ENCODE data around the gene CEP70. TPM values are rescaled to one million over a fixed set of nuclear protein-coding genes. Genes with fewer than 3 reads are reported as not detected.

CEP70 gene, protein sequence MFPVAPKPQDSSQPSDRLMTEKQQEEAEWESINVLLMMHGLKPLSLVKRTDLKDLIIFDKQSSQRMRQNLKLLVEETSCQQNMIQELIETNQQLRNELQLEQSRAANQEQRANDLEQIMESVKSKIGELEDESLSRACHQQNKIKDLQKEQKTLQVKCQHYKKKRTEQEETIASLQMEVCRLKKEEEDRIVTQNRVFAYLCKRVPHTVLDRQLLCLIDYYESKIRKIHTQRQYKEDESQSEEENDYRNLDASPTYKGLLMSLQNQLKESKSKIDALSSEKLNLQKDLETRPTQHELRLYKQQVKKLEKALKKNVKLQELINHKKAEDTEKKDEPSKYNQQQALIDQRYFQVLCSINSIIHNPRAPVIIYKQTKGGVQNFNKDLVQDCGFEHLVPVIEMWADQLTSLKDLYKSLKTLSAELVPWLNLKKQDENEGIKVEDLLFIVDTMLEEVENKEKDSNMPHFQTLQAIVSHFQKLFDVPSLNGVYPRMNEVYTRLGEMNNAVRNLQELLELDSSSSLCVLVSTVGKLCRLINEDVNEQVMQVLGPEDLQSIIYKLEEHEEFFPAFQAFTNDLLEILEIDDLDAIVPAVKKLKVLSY
- total RNA-seq: 6.5 and 14.5 TPM in 2 replicates

DNA sequence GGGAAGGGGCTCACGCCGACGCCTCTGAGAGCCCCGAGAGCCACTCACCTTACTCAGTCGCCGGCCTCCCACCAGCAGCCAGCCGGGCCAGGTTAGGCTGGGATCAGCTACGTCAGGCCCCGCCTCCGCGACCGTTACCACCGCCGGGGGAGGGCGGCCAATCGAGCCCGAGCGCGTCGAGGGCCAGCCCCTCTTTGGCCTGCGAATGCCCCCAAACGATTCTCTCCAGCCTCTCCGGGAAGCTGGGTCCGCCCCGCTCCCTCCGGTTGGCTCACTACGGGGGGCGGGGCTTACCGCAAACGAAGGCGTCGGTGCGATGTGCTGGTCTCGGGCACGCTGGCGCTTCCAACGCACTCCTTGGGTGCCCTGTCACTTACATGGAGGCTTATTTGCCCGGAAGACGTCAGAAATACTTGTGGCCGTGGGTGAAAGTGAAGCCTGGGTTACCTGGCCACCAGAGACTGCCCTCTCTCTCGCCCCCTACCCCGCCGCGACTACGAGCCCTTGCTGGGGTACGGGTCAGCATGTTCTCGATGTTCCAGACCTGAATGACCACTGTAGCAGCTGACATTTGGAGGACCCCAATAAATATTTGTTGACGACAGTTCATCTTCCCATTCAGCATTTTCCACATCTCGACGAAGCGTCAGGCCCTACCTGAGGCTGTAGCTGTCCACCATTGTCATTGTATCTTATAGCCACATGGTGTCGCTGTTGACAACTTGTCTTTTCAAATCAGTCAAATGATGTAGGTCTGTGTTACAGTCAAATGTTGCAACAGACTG, at the start of gene CEP70:
Gene CEP70, minus strand, starts transcription at position 111 of the 785 bp plus-strand sequence. CDS start 21,333 bp downstream, outside the sequence.
- peak; percentile 81 for DNase-seq (ENCODE audit: low read depth)
- Histone ChIP-seq H3K36me3 (ENCODE audit: control insufficient read depth, insufficient read depth, low read length) (no peaks in the 10 kb centered on the region), H3K4me3 (ENCODE audit: low read depth, low read length) (peak within 1 kb of the TSS; percentile 81), H3K27me3 (ENCODE audit: control insufficient read depth, insufficient read depth, low read length) (no peaks in the 10 kb centered on the region)
- TF ChIP-seq, protein P1, sequence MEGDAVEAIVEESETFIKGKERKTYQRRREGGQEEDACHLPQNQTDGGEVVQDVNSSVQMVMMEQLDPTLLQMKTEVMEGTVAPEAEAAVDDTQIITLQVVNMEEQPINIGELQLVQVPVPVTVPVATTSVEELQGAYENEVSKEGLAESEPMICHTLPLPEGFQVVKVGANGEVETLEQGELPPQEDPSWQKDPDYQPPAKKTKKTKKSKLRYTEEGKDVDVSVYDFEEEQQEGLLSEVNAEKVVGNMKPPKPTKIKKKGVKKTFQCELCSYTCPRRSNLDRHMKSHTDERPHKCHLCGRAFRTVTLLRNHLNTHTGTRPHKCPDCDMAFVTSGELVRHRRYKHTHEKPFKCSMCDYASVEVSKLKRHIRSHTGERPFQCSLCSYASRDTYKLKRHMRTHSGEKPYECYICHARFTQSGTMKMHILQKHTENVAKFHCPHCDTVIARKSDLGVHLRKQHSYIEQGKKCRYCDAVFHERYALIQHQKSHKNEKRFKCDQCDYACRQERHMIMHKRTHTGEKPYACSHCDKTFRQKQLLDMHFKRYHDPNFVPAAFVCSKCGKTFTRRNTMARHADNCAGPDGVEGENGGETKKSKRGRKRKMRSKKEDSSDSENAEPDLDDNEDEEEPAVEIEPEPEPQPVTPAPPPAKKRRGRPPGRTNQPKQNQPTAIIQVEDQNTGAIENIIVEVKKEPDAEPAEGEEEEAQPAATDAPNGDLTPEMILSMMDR (IDR thresholded peaks at IDR 0.05; ENCODE audit: insufficient read depth, low read length, poor library complexity, severe bottlenecking): peak; percentile 61

DNA sequence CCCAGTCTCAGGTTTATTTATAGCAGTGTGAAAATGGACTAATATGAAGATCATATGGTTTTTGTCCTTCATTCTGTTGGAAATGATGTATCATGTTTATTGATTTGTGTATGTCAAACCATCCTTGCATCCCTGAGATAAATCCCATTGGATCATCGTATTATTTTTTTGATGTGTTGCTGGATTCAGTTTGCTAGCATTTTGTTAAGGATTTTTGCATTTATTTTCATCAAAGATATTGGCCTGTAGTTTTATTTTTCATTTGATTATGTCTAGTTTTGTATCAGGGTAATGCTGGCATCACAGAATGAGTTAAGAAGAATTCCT, 48.8 kb upstream of the CEP70 start:
- no peak overlapping the region for H3K4me3 ChIP-seq (ENCODE audit: low read depth, low read length)
- TF ChIP-seq, protein P1 (IDR thresholded peaks at IDR 0.05; ENCODE audit: insufficient read depth, low read length, poor library complexity, severe bottlenecking): no peak
- no peak for DNase-seq (ENCODE audit: low read depth)
- H3K36me3 ChIP-seq (ENCODE audit: control insufficient read depth, insufficient read depth, low read length): no peaks in the 10 kb centered on the region
- H3K27me3 ChIP-seq (ENCODE audit: control insufficient read depth, insufficient read depth, low read length): no peaks in the 10 kb centered on the region

DNA sequence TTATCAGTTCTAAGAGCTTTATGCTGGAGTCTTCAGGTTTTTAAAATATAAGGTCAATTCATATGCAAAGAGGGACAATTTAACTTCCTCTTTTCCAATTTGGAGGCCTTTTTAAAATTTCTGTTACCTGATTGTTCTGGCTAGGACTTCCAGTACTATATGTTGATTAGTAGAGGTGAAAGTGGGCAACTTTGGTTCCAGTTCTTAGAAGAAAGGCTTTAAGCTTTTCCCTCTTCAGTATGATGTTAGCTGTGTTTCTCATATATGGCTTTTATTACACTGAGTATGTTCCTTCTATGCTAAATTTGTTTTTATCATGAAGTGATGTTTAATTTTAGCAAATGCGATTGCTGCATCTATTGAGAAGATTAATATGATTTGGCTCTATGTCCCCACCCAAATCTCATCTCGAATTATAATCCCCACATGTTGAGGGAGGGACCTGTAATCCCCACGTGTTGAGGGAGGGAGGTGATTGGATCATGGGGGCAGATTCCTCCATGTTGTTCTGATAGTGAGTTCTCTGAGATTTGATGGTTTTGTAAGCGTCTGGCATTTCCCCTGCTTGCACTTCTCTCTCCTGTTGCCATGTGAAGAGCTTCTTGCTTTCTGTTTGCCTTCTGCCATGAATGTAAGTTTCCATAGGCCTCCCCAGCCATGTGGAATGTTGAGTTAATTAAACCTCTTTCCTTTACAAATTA, 48.3 kb upstream of the CEP70 start:
- no peaks in the 10 kb centered on the region for H3K36me3 ChIP-seq (ENCODE audit: control insufficient read depth, insufficient read depth, low read length)
- DNase-seq (ENCODE audit: low read depth): no peak
- no peak overlapping the region for H3K4me3 ChIP-seq (ENCODE audit: low read depth, low read length)
- no peaks in the 10 kb centered on the region for H3K27me3 ChIP-seq (ENCODE audit: control insufficient read depth, insufficient read depth, low read length)
- TF ChIP-seq, protein P1 (IDR thresholded peaks at IDR 0.05; ENCODE audit: insufficient read depth, low read length, poor library complexity, severe bottlenecking): no peak

DNA sequence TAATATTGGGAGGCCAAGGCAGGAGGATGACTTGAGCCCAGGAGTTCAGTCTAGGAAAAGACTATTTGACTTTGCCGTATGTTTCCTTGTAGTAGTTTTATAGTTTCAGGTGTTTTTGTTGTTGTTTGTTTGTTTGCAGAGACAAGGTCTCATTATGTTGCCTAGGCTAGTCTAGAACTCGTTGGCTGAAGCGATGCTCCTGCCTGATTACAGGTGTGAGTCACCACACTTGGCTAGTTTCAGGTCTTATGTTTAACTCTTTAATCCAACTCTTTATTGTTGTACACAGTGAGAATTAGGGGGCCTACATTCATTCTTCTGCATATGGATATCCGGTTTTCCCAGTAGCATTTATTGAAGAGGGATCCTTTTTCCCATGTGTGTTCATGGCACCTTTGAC, 46.5 kb upstream of the CEP70 start:
- no peak for DNase-seq (ENCODE audit: low read depth)
- TF ChIP-seq, protein P1 (IDR thresholded peaks at IDR 0.05; ENCODE audit: insufficient read depth, low read length, poor library complexity, severe bottlenecking): no peak
- Histone ChIP-seq H3K4me3 (ENCODE audit: low read depth, low read length) (no peak overlapping the region), H3K27me3 (ENCODE audit: control insufficient read depth, insufficient read depth, low read length) (no peaks in the 10 kb centered on the region), H3K36me3 (ENCODE audit: control insufficient read depth, insufficient read depth, low read length) (no peaks in the 10 kb centered on the region)

DNA sequence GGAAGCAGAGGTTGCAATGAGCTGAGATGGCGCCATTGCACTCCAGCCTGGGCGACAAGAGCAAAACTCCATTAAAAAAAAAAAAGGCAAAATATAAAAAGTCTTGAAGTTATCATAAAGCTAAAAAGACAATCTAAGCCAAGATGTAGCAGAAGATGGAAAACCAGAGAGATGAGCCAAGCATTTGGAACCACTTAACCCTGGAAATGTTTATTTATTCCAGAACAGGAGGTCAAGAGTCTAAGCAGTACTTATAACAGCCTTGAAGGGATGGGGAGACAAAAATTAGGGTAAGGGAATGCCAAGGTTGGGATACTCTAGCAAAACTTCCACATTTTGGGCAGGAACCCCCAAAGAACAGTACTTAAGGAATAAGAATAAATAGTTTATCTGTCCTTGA, 44.6 kb upstream of the CEP70 start:
- no peaks in the 10 kb centered on the region for H3K27me3 ChIP-seq (ENCODE audit: control insufficient read depth, insufficient read depth, low read length)
- no peaks in the 10 kb centered on the region for H3K36me3 ChIP-seq (ENCODE audit: control insufficient read depth, insufficient read depth, low read length)

More for the DNA sequence above, 44.6 kb upstream of the CEP70 start:
- H3K4me3 ChIP-seq (ENCODE audit: low read depth, low read length): no peak overlapping the region
- no peak for DNase-seq (ENCODE audit: low read depth)
- TF ChIP-seq, protein P1 (IDR thresholded peaks at IDR 0.05; ENCODE audit: insufficient read depth, low read length, poor library complexity, severe bottlenecking): no peak

Measured in kidney epithelial cell (primary cell).